ENCODE data around the gene ZNF3. TPM values are rescaled to one million over a fixed set of nuclear protein-coding genes. Genes with fewer than 3 reads are reported as not detected.

The ZNF3 gene
- total and polyA plus RNA-seq, 9 of the 15 experiments (the other 6 are each of a cell fraction or from before 2014, with no cell fraction given): 30.0 to 64.9 (median 51.5) TPM

- peak; percentile 97 for TF ChIP-seq ZBTB40 (IDR thresholded peaks at IDR 0.05)
- TF ChIP-seq ZBTB40 (CRISPR knock-in tag; IDR thresholded peaks at IDR 0.05): no peak
- TF ChIP-seq, protein P1, sequence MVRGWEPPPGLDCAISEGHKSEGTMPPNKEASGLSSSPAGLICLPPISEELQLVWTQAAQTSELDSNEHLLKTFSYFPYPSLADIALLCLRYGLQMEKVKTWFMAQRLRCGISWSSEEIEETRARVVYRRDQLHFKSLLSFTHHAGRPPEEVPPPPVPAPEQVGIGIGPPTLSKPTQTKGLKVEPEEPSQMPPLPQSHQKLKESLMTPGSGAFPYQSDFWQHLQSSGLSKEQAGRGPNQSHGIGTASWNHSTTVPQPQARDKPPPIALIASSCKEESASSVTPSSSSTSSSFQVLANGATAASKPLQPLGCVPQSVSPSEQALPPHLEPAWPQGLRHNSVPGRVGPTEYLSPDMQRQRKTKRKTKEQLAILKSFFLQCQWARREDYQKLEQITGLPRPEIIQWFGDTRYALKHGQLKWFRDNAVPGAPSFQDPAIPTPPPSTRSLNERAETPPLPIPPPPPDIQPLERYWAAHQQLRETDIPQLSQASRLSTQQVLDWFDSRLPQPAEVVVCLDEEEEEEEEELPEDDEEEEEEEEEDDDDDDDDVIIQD (CRISPR knock-in tag; IDR thresholded peaks at IDR 0.05): no peak
- peak; percentile 52 for TF ChIP-seq ESRRA (IDR thresholded peaks at IDR 0.05; ENCODE audit: borderline replicate concordance, low read depth)
- no peak for TF ChIP-seq ATF6 (CRISPR knock-in tag; IDR thresholded peaks at IDR 0.05)
- no peak for TF ChIP-seq ZBTB8A (IDR thresholded peaks at IDR 0.05; ENCODE audit: partially characterized antibody)
- 0 out of 4 replicates have a peak, but pooled peaks of 1 of the 2 experiments have one; percentile 9 for TF ChIP-seq RAD21 (CRISPR knock-in tag; conservative IDR thresholded peaks at IDR 0.05 in 1 of 2, IDR thresholded peaks at IDR 0.05 in 1 of 2)
- no peak for TF ChIP-seq ZNF764 (CRISPR knock-in tag; IDR thresholded peaks at IDR 0.05; ENCODE audit: low read depth)
- TF ChIP-seq MIER1 (IDR thresholded peaks at IDR 0.05; ENCODE audit: low read depth): no peak
- peak; percentile 3 for TF ChIP-seq BRD9 (IDR thresholded peaks at IDR 0.05; ENCODE audit: low read depth, partially characterized antibody)
- no peak for TF ChIP-seq E2F1 (CRISPR knock-in tag; IDR thresholded peaks at IDR 0.05)
- peak; percentile 41; the same call in 1 of the 2 replicates for TF ChIP-seq RAD51 (IDR thresholded peaks at IDR 0.05; ENCODE audit: borderline replicate concordance, low read depth)
Observed at GRCh38 chr7:100100420-100101015, 19.0 kb upstream of the ZNF3 start (continued).
